Measurements from ENCODE around the gene TAS2R13. TPM values are rescaled to one million over a fixed set of nuclear protein-coding genes. Genes with fewer than 3 reads are reported as not detected.

Gene TAS2R13, protein sequence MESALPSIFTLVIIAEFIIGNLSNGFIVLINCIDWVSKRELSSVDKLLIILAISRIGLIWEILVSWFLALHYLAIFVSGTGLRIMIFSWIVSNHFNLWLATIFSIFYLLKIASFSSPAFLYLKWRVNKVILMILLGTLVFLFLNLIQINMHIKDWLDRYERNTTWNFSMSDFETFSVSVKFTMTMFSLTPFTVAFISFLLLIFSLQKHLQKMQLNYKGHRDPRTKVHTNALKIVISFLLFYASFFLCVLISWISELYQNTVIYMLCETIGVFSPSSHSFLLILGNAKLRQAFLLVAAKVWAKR
- total RNA-seq = 0.56 and 0.73 TPM in 2 replicates

DNA sequence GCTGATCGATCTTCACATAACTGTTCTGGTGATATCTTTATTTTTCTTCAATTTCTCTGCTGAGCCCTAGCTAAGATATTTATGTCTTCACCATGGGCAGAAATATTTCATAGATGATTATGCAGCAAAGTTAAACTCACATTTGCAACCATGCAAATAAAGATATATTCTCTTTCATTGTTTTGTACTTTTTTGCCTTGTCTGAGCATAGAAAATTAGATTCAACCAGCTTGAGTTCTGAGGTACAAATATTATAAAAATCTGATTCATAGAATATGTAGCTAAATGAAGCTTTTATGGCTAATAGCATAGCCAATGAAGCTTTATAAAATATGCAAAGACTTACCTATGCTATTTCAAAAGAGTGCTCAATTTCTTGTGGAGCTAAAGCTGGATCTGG is at the start of gene TAS2R13:
TAS2R13 (minus strand) TSS at position 101 of the 400 bp plus-strand sequence. CDS start 264 bp downstream, outside the sequence.
- DNase-seq (ENCODE audit: low read depth, low spot score) = no peak

DNA sequence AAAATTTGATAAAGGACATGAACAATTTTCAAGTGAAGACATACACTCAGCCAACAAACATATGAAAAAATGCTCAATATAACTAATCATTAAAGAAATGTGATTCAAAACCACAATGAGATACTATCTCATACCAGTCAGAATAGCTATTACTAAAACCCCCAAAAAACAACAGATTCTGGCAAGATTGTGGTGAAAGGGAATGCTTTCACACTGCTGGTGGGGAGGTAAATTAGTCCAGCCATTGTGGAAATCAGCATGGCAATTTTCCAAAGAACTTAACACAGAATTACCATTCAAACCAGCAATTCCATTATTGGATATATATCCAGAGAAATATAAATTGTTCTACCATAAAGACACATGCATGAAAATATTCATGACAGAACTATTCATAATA is 48.4 kb upstream of the TAS2R13 start:
- no peak for DNase-seq (ENCODE audit: low read depth, low spot score)

DNA sequence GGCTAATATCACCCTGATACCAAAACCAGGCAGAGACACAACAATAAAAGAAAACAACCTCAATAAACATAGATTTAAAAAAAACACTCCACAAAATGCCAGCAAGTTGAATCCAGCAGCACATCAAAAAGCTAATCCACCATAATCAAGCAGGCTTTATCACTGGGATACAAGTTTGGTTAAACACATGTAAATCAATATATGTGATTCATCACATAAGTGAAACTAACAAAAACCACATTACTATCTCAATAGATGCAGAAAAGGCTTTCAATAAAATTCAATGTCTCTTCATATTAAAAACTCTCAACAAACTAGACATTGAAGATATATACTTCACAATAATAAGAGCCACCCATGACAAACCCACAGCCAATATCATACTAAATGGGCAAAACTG is 46.7 kb upstream of the TAS2R13 start:
- DNase-seq (ENCODE audit: low read depth, low spot score) = no peak

DNA sequence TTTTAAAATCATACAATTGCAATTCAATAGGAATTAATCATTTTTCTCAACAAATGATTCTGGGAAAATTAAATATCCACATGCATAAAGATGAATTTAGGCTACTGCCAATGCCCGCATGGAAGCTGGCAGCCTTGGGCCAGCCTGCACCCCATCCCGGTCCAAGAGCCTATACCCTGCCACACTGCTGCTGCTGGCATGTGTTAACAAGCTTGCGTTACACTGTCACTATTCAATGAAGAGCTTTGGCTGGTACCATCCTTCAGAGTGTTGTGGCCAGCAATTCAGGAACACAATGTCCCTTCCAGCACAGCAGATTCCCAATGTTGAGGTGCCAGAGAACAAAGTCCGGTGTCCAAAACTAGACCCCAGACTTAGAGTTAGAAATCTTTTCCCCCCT is 43.3 kb upstream of the TAS2R13 start:
- DNase-seq (ENCODE audit: low read depth, low spot score) = no peak

DNA sequence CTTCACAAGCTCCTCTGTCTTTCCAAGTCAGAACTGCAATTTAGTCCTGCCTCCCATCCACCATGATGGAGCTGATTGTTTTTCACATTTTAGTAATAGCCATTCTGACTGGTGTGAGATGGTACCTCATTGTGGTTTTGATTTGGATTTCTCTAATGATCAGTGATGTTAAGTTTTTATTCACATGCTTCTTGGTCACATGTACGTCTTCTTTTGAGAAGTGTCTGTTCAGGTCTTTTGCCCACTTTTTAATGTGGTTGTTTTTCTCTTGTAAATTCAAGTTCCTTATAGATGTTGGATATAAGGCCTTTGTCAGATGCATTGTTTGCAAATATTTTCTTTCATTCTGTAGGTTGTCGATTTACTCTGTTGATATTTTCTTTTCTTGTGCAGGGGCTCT is 33.8 kb upstream of the TAS2R13 start:
- no peak for DNase-seq (ENCODE audit: low read depth, low spot score)

DNA sequence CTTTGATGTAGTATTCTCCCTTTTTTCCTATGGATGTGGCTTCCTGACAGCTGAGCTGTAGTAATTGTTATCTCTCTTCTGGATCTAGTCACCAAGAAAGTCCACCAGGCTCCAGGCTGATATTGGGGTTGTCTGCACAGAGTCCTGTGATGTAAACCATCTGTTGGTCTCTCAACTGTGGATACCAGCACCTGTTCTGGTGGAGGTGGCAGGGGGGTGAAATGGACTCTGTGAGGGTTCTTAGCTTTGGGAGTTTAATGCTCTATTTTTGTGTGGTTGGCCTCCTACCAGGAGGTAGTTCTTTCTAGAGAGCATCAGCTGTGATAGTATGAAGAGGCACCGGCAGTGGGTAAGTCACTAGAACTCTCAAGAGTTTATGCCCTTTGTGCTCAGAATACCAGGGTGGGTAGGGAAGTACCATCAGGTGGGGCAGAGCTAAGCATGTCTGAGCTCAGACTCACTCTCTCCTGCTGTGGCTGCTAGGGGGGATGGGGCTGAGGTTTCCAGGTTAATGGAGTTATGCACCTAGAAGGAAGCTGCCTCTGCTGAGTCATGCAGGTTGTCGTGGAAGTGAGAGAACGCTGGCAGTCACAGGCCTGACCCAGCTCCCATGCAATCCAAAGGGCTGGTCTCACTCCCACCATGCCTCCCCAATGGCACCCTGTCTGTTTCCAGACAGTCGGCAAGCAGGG is 32.7 kb upstream of the TAS2R13 start:
- no peak for DNase-seq (ENCODE audit: low read depth, low spot score)

DNA sequence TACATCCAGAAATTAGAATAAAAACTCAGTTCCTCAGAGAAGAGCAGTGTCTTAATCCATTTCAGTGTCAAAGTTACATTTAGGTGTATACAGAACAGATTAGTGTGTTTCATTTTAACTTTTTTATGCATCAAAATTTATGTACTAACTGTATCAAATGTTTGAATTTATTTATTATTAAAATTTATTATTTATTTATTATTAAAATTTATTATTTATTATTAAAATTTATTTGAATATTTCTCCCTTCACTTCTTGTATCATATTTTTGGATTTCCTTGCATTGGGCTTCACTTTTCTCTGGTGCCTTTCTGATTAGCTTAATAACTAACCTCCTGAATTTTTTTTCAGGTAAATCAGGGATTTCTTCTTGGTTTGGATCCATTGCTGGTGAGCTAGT is 32.0 kb upstream of the TAS2R13 start:
- no peak for DNase-seq (ENCODE audit: low read depth, low spot score)

DNA sequence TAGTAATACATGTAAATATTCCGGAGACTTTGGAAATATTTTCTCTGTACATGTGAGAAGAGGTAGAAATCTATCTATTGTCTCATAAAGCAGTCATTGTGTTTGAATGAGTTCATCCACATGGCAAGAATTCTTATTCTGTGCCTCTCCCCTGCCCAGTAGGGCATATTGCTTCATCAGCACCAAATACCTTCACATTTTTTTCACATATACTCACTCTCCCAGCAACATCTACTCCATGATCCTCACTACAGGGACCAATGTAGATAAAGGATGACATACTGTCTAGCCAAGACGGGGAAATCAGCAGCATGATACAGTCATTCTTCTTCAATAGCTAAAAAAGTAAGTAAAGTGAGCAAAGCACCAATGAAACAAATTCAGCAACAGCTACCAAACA is 31.0 kb upstream of the TAS2R13 start:
- DNase-seq (ENCODE audit: low read depth, low spot score) = no peak

DNA sequence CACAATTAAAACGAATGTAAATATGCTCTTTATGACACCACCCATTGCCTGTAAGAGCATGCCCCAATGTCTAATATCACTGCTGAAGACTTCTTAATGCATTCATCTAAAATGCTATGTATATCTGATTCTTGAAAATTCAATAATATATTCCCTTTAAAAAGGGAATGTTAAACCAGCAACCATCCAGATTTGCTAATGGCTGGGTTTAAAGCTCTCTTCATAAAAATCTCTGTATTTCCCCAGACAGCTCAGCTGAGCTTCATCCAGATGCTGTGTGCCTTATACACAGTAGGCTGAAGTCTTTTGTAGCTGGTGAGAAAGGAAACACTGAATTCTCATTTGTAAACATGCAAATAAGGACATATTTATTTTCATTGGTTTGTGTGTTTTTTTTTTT is 29.8 kb upstream of the TAS2R13 start, which contains the start of gene TAS2R14:
TAS2R14 (minus strand) TSS at position 101 of the 400 bp plus-strand sequence; CDS start at position 45, 56 bp downstream.
- no peak for DNase-seq (ENCODE audit: low read depth, low spot score)

DNA sequence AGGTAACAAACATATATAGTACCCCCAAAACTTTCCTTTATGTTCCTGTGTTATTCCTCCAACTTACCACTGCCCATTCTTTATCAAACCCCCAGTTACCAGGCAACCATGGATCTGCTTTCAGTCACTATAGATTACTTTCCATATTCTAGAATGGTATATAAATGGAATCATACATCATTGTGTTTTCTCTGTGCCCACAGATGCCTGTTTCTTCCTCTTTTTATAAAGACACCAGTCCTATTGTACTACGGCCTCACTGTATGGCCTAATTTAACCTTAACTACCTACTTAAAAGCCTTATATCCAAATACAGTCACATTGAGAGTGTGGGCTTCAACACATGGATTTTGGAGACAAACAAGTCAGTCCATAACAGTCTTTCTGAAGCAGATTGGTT is 27.1 kb upstream of the TAS2R13 start:
- DNase-seq (ENCODE audit: low read depth, low spot score) = no peak

DNA sequence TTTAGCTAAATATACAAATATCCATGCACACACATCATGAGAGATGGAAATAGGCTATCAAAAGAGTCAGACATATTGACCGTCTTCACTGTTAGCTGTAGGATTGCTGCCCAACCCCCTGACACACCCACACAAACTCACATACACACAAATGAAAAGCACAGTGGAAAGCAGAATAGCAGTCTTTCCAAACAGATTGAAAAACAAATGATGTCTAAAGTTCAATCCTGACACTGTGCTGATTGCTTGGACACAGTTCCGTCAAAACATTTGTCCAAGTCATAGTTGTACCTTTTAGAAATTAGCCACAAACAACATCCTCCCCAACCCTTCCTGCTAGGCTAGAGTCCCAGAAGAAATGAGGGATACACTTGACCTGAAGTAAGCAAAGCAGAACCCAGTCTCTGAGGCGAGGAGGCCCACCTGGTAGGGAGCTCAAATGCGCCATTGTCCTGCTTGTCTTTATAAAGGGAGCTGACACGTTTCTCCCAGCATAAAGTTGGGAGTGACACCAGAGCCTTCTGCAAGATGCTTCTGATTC is 19.5 kb upstream of the TAS2R13 start, which contains the start of gene PRH2:
PRH2 (plus strand) TSS at position 491 of the 541 bp plus-strand sequence; CDS start at position 529, 38 bp downstream.
- DNase-seq (ENCODE audit: low read depth, low spot score) = no peak

DNA sequence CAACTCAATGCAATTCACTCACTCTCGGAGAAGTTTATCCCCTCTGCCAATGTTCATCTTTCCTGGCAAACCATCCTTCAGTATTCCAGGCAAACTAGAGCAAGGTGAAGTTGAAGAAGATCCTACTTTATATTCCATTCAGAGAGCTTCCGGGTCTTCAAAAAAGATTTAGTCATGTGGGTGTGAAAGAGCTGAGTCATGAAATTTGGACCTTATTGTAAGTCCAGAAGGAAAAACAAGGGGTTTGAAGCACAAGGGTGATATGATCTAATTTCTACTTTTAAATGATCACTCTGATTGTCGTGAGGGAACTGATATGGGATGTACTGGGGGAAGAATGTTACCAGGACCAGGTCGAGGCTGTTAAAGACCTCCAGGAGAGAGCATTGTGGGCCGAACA is 16.9 kb upstream of the TAS2R13 start:
- DNase-seq (ENCODE audit: low read depth, low spot score) = no peak

DNA sequence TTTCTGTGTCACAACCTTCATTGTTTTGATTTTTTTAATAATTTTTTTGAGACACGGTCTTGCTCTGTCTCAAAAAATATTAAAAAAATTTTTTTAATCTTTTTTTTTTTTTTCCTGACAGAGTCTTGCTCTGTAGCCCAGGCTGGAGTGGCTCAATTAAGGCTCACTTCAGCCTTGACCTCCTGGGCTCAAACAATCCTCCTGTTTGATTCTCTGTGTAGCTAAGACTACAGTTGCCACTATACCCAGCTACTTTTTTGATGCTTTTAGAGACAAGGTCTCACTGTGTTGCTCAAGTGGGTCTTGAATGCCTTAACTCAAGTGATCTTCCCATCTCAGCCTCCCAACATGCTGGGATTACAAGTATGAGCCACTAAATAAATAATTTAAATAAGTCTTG is 10.4 kb upstream of the TAS2R13 start:
- no peak for DNase-seq (ENCODE audit: low read depth, low spot score)

DNA sequence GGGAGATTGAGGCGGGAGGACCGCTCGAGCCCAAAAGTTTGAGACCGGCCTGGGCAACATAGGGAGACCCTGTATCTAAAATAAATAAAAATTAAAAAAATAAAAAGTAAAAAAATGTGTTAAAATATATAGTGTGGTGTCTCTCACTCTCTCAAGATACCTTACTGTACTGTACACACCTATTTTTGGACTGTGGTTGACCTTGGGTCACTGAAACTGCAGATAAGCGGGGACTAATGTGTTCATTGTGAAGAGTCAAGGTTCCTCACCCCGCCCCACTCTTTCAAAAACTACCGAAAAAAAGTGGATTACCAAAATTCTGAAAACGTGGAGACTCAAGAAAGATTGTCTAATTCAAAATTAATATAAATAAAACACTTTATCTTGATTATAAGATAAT is 1.0 kb upstream of the TAS2R13 start:
- no peak for DNase-seq (ENCODE audit: low read depth, low spot score)

DNA sequence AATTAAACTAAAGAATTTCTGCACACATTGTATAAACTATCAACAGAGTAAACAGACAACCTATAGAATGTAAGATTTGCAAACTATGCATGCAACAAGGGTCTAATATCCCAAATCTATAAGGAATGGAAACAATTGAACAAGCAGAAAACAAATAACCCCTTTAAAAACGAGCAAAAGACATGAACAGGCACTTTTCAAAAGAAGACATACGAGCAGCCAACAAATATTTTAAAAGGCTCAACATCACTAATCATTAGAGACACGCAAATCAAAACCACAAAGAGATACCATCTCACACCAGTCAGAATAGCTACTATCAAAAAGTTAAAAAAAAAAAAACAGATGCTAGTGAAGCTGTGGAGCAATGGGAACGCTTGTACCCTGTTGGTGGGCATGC is 4.7 kb downstream of the TAS2R13 start:
- no peak for DNase-seq (ENCODE audit: low read depth, low spot score)

DNA sequence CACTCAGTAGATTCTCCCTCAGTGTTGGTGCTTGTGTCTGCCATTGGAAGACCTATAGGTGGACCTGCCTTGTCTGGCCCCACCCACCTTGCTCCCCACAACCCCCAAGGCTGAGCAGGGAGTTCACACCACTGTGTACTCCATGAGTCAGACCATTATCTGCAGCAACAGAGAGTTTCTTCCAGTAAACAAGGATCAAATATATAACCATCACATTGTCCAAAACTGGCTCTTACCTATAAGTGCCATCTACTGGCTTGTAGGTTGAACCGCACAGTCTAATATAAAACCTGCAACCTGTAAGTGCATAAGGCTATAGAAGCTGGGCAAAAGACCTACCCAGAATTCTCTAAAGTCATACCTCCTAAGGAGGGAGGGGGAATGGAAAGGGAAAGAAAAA is 7.9 kb downstream of the TAS2R13 start:
- no peak for DNase-seq (ENCODE audit: low read depth, low spot score)

DNA sequence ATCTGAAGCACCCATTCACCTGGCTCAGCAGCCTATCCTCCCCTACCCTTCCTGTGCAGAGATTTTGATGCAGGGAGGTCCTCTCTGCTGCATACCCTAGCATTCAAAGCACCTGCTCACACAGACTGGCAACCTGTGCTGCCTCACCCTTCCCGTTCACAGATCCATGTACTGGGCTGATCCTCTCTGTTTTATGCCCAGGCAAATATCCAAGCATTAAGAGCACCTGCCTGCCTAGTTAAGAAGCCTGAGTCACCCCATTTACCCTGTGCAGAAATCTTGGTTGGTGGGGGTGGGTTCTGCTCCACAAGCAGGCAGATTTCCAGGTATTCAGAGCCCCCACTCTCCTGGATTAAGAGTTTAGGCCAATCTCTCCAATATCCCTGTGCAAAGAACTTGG is 8.4 kb downstream of the TAS2R13 start:
- no peak for DNase-seq (ENCODE audit: low read depth, low spot score)

DNA sequence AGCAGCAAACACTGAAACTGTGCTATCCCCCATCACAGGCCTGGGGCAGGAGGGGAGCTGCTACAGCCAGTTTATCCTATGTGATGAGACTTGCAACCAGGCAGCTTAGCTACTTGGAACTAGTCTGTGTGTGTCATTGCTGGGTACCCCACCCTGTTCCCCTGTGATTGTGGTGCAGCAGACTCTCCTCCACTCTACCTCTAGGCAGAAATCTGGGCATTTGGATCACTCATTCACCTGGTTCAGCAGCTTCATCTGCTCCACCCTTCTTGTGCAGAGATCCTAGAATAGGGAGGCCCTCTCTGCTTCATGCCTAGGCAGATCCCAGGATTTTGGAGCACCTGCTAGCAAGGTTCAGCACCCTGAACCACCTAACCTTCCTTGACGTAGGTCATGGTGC is 8.8 kb downstream of the TAS2R13 start:
- no peak for DNase-seq (ENCODE audit: low read depth, low spot score)

DNA sequence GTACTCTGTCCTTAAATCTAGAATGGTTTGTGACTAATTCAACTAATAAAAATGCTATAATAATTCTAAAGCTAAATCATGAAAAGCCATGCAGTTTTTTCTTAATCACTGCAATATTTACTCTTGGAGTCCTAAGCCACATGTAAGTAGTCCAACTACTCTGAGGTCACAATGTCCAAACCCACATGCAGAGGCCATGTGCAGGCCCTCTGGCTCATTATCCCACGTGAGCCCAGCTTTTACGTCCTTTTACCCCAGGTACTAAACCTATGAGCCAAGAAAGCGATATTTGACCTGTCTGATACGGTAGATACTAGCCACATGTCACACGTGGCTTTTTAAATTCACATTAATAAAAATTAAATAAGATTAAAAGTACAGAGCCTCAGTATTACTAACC is 12.5 kb downstream of the TAS2R13 start:
- no peak for DNase-seq (ENCODE audit: low read depth, low spot score)

DNA sequence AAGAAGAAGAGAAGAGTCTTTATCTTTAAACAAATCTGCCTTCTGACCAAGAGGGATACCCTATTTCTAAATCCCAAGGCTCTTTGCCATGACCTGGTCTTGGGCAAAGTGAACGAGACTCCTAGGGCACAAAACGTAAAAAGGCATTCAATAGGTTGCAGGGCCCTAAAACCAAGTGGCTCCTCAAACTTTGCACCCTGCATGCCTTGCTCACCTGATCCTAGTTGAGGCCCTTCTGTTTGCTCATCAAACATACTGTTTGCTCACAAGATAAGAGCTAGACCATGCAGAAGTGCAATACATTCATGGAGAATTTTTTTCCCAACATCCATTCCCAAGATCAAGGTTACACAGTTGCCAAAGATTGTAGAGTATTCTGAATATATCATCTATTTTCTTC is 17.4 kb downstream of the TAS2R13 start:
- DNase-seq (ENCODE audit: low read depth, low spot score) = no peak

DNA sequence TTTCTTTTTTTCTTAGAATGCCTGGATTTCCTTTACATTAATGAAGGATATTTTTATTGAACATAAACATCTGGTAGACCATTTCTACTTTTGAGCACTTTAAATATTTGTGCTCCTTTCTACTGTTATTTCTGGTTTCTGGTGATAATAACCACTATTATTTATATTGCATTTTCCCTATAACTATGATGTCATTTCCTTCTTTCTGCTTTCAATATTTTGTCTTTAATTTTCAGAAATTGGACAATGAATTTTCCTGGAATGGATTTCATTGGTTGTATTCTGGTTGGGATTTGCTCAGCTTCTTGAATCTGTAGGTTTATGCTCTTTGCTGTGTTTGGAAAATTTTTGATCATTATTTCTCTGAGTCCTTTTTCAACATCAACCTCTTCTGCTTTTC is 20.1 kb downstream of the TAS2R13 start:
- no peak for DNase-seq (ENCODE audit: low read depth, low spot score)

DNA sequence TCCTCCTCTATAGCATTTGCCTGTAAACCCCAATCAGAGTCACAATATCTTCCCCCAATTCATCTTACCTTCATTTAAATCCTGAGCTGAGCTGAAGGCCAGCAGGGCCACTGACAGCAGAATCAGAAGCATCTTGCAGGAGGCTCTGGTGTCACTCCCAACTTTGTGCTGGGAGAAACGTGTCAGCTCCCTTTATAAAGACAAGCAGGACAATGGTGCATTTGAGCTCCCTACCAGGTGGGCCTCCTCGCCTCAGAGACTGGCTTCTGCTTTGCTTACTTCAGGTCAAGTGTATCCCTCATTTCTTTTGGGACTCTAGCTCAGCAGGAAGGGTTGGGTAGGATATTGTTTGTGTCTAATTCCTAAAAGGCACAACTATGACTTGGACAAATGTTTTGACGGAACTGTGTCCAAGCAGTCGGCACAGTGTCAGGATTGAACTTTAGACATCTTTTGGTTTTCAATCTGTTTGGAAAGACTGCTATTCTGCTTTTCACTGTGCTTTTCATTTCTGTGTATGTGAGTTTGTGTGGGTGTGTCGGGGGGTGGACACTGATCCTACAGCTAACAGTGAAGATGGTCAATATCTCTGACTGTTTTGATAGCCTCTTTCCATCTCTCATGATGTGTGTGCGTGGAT is 25.2 kb downstream of the TAS2R13 start, which contains the start of gene PRH1:
PRH1 (minus strand) TSS at position 170 of the 640 bp plus-strand sequence; CDS start at position 132, 38 bp downstream.
- DNase-seq (ENCODE audit: low read depth, low spot score) = no peak
